GM18870 (cell line): ENCODE measurements around the gene ELFN2.
"Not testable (repeated sequence)": the region's sequence is repeated elsewhere in the genome, so short reads cannot be mapped to it uniquely, and the experiment has no call there.

ENCODE experiments used
- ATAC-seq: cut with Tn5 transposase; IDR thresholded peaks from one replicate; pipeline ENCODE4 v1.9.1; 2021; ENCODE audit warnings: moderate library complexity; ENCODE audit not compliant: unreplicated experiment

Gene ELFN2

DNA sequence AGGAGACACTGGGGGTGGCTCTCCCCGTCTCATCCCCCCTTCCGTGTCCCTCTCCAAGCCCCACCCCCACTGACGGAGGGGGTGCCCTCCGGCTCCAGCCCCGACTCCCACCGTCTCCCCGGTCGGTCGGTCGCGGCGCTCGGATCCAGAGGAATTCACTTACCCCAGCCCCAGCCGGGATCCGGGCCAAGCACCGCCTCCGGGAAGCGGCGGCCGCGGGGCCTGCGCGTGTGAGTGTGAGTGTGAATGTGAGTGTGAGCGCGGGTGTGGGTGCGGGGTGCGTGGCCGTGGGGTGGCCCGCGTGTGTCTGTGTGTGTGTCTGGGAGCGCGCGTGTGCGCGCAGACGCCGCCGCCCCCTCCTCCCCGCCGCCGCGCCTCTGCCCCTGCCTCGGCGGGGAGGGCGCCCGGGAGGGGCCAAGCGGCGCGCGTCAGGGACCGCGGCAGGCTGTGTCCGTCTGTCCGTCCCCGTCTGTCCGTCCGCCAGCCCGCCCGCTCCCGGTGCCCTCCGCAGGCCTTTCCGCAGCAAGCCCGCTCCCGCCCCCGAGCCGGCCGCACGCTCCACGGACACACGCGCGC, at the start of gene ELFN2:
Gene ELFN2 (minus strand): TSS at position 345 of the 576 bp plus-strand sequence. CDS start 51,945 bp downstream, outside the sequence.
- no peak for ATAC-seq

- no peak for ATAC-seq
Measured at GRCh38 chr22:37476389-37477329, 49.4 kb upstream of the ELFN2 start.

- ATAC-seq, result no peak
Measured at GRCh38 chr22:37474447-37475090, 47.3 kb upstream of the ELFN2 start.

DNA sequence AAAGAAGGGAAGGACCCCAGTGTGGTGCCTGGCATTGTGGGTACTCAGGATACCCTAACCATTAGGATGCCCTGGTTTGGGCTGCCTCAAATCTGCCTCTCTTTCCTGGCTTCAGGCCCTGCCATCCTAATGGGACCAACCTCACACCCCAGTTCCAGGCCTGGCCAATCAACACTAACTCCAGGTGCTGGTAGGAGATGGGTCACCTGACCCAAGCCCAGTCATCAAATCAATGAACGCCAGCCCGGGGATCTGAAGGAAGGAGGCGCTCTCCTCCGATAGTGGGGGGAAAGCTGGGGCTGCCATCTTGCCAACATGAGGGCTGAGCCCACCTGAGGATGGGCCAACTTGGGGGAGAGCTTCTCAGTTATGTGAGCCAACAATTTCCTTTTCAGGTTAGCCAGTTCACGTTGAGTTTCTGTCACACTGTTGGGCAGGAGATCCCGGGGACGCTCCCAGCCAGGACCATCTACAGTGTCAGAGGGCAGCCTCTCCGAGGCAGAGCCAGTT, 46.2 kb upstream of the ELFN2 start:
- ATAC-seq, result no peak

DNA sequence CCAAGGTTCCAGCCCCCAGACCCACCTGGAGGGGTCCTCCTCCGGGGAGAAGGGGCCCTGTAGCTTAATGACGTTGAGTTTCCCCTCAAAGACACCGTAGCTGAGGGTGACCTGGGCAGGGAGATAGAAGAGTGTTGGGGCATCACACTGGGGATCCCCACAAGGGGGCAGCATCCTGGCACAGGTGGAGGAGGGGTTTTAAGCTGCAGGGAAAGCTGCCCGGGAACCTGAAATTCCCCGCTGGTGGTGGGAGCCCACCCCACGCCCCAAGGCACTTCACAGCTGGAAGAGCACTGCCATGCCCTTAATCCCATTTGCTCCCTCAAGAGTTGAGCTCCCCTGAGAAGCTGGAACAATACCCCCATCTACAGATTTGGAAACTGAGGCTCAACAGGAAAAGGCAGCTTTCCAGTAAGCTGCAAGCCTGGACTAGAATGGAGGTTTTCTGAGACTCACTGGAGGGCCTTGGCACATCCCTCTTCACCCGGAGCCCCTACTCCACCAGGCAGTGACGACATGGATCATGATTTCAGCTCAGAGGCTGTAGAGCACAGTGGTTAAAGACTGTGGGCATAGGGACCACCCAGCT, 45.2 kb upstream of the ELFN2 start:
- ATAC-seq, result no peak

DNA sequence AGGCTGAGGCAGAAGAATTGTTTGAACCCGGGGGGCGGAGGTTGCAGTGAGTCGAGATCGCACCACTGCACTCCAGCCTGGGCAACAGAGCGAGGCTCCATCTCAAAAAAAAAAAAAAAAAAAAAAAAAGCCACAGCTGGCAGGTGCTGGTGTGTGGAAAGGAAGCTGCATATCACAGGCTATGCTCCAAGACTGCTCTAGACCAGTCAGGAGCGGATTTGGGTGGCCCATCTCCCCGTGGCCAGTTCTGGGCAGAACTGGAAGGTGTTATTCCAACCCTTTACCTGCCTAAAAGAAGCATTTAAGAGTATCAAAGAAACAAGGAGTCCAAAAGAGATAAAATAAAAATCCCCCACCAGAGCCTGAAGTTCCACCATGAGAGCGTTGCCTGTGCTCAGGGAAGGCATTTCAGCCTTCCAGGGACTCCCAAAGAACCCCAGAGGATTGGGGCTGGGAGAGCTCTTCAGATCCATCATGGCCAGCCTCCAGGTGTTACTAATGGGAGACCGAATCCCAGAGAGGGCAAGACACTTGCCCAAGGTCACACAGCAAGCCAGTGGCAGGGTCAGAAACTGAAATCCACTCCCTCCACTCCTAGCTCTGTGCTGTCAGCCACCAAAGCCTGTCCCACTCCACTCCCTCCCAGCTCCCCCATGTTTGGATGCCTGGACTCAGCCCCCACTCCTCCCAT, 44.6 kb upstream of the ELFN2 start:
- ATAC-seq, result no peak

DNA sequence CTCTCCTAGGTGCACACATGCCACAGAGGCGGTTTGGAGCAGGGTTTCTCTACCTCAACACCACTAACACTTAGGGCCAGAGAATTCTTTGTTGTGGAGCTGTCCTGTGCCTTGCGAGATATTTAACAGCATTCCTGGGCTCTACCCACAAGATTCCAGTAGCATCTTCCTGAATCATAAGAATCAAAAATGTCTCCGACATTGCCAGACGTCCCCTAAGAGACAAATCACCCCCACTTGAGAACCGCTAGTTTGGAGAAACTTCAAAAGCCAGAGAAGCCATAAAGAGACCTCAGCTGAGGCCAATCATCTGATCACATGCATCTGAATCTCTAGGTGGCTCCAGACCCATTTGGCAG, 42.8 kb upstream of the ELFN2 start:
- ATAC-seq, result no peak

- ATAC-seq, result no peak
Measured at GRCh38 chr22:37469416-37470086, 42.3 kb upstream of the ELFN2 start.

DNA sequence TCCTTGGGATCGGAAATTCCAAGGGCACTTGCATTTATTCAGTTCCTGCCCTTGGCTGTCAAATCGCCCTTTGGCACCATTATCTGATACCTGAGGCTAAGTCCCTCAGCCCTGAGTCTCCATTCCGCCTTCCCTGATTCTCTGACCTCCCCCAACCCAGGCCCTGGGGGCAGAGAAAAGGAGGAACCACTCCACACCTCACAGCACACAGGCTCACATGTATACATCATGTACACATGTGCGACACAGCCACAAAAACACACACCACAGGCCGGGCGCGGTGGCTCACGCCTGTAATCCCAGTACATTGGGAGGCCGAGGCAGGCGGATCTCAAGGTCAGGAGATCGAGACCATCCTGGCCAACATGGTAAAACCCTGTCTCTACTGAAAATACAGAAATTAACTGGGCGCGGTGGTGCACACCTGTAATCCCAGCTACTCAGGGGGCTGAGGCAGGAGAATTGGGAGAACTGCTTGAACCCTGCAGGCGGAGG, 41.0 kb upstream of the ELFN2 start:
- not testable (repeated sequence) for ATAC-seq

DNA sequence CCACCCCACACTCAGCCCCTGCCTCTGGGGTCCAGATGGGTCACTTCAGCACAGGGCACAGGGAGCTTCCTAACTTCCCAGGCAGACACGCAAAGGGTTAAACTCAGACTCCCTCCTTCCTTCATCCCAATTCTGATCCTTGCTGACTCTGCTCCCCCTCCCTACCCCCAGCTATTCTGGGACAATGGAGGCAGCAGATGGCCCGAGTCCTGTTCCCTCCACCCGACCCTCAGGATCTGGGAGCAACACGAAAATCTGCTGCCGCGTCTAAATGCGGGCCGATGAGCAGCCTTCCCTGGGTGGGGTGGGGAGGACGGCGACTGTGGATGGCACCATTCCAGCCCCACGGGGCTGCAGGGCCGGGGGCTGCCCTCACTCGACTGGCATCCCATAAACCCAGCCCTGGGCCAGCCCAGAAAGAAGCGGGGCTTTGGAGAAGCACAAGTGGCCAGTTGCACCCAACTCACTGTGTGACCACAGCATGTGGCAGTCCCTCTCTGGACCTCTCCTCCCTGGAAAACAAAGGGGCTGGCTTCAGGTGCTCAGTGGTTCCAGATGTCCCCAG, 40.2 kb upstream of the ELFN2 start:
- no peak for ATAC-seq

DNA sequence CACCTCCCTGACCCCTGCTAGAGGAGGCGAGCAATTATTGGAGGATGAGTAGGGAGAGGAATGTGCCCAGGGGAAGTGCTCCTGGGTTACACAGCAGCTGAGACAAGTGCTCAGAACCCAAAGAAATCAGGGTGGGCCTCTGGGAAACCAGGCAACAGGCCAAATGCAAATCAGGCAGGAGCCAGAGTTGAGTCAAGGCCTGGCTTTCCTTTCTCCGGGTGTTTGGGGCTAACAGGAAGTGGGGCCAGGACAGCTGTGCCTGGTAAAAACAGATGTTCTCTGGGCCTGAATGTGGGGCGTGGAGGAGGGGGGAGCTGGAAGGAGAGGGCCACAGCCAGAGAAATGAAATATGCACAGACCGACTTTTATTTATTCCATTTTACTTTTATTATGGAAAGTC, 36.9 kb upstream of the ELFN2 start:
- ATAC-seq, result no peak

- ATAC-seq, result no peak
Measured at GRCh38 chr22:37462983-37463382, 35.7 kb upstream of the ELFN2 start.

DNA sequence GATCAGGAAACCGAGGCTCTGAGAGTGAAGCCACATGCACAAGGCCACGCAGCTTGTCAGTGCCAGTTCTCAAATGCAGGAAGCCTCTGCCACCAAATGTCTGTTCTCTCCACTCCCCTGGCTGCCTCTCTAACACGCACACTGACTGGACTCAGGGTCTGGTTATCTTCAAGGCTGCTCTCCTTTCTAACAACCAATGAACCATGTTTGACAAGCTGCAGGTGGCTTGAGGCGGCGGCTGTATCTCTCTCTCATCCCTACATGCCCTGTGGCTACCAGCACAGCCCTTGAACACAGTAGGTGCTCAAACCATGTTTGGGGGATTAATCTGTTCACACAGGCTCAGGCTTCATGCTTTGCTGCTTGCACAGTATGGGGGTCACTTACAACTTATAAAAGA, 35.2 kb upstream of the ELFN2 start:
- no peak for ATAC-seq

DNA sequence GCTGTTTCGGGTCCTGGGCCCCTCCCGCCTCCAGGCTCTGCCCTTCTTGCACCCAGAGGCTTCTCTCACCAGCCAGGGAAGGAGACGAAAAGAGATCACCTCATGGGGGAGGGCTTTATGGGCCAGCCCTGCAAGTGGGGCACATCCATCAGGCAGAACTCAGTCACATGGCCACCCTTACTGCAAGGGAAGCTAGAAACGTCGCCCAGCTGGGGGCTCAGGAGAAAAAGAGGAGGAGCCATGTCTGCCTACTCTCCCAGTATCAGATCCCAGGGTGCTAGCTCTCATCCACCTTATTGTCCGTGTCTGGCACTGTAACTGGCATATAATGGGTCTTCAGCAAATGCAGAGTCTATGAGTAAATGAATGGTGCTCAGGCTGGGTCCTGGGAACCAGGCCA, 34.7 kb upstream of the ELFN2 start:
- no peak for ATAC-seq

GRCh38 chr22:37460684-37461083, 33.4 kb upstream of the ELFN2 start:
- ATAC-seq, result no peak

GRCh38 chr22:37459206-37459605, 31.9 kb upstream of the ELFN2 start:
- ATAC-seq, result no peak

DNA sequence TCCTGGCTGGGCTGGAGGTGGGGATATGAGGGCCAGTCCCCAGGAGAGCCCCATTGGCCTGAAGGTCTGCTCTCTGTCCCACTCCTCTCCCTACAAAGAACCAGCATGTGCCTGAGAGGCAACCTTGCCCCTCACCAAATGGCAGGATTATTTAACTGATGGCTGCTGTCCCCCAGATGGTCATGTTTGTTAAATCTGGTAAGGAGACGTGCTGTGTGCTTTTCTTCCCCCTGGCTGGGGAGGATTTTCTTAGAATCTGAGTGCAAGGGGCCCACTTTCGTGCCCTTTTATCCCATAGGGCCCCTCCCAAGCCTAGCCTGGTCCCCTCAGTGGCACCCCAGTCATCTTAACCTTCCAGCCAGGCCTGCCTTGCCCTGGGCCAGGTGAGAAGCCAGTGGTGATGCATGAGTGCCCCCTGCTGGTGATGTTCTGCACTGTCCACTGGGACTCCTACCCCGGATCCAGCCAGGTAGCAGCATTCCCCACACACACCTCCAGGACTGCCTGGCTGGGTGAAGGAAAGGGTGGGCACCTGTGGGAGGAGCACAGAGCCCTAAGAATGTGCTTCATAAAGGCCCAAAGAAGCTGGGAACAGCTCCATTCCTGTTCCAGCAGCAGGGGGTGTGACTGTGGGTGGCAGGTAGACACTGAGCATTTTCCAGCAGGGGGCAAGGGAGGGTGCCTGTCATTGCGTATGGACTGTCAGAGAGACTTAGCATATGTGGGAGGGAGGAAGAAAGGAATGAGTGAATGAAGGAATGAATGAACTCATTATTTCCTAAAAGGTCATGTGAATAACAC, 30.0 kb upstream of the ELFN2 start:
- no peak for ATAC-seq

- ATAC-seq, result no peak
Measured at GRCh38 chr22:37456346-37456745, 29.1 kb upstream of the ELFN2 start.

DNA sequence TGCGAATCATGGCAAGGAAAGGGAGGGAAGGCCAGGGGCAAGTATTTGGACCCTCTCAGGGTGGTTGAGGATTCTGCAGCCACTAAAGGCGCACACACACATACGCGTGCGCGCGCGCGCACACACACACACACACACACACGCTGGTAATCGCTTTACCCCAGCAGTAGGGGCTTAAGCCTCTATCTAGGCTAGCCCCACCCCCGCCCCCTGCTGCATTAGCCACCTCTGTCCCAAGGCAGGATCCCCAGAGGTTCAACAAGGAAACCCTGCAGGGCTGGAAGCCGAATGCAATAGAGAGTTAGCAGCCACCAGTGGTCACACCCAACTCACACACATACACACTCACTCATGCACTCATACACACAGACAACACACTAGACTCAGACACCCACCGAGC, 28.6 kb upstream of the ELFN2 start:
- ATAC-seq, result no peak
